Osteoblast (primary cell): ENCODE results near the gene ADK. TPM values are rescaled to one million over a fixed set of nuclear protein-coding genes. Genes with fewer than 3 reads are reported as not detected.
"Not testable (repeated sequence)": the region's sequence is repeated elsewhere in the genome, so short reads cannot be mapped to it uniquely, and the experiment has no call there.

Experiments used
- DNase-seq: peaks from one replicate; pipeline ENCODE4 v3.0.0; 2011; ENCODE audit warnings: low spot score, mixed read lengths; ENCODE audit not compliant: insufficient read length; ENCODE audit errors: missing footprints
- H2AFZ ChIP-seq: 2 replicates; pipeline ENCODE4 v1.6.0; 2011; ENCODE audit warnings: mild to moderate bottlenecking, low read length
- H3K27ac ChIP-seq: 2 replicates; pipeline ENCODE4 v1.5.1; 2011; ENCODE audit warnings: mild to moderate bottlenecking, low read depth, low read length, moderate library complexity
- H3K27me3 ChIP-seq: 2 replicates; pipeline ENCODE4 v1.6.0; 2012; ENCODE audit warnings: mild to moderate bottlenecking, control low read depth, inconsistent platforms, low read length, moderate library complexity; ENCODE audit not compliant: insufficient read depth
- H3K36me3 ChIP-seq: 2 replicates; pipeline ENCODE4 v1.5.1; 2011; ENCODE audit warnings: mild to moderate bottlenecking, low read length, control low read depth, moderate library complexity; ENCODE audit not compliant: insufficient read depth
- H3K4me1 ChIP-seq: 2 replicates; pipeline ENCODE4 v1.5.1; 2011; ENCODE audit warnings: mild to moderate bottlenecking, low read length, control low read depth, moderate library complexity; ENCODE audit not compliant: insufficient read depth
- H3K4me2 ChIP-seq: 2 replicates; pipeline ENCODE4 v1.6.0; 2011; ENCODE audit warnings: mild to moderate bottlenecking, low read length; ENCODE audit not compliant: insufficient read depth
- H3K4me3 ChIP-seq: fragments of 200-600 bp; sonication (generic); 3 replicates; pipeline ENCODE4 v1.5.1; 2012; ENCODE audit warnings: mild to moderate bottlenecking, low read length, inconsistent platforms; ENCODE audit not compliant: insufficient read depth
- H3K79me2 ChIP-seq: 2 replicates; pipeline ENCODE4 v1.6.0; 2012; ENCODE audit warnings: mild to moderate bottlenecking, low read length, control low read depth, inconsistent platforms; ENCODE audit not compliant: insufficient read depth
- H3K9me3 ChIP-seq: 2 replicates; pipeline ENCODE4 v1.5.1; 2011; ENCODE audit warnings: low read depth, low read length, control low read depth
- H4K20me1 ChIP-seq: 2 replicates; pipeline ENCODE4 v1.6.0; 2012; ENCODE audit warnings: mild to moderate bottlenecking, low read length, control low read depth; ENCODE audit not compliant: insufficient read depth
- total RNA-seq: library from RNA; depleted of rRNA; stranded (reverse); fragments of >200 nt; gene quantifications from 2 replicates; pipeline ENCODE4 v1.2.3, GENCODE V29; 2012
- TF ChIP-seq, protein P1 (sequence below): IDR thresholded peaks from 2 replicates; pipeline ENCODE4 v1.5.1; 2011; ENCODE audit warnings: mild to moderate bottlenecking, low read depth, low read length, moderate library complexity; ENCODE audit errors: extremely low read depth

ADK gene
- total RNA-seq, 1 donor, result 34.0 TPM

- Histone ChIP-seq H3K4me3 (no peak overlapping the region), H2AFZ (no peak overlapping the region), H3K9me3 (no peaks in the 10 kb centered on the region), H3K27ac (no peak overlapping the region), H3K4me1 (no peaks in the 10 kb centered on the region), H3K36me3 (no peaks in the 10 kb centered on the region), H3K4me2 (no peak overlapping the region), H4K20me1 (no peaks in the 10 kb centered on the region), H3K79me2 (no peaks in the 10 kb centered on the region), H3K27me3 (no peaks in the 10 kb centered on the region)
- TF ChIP-seq, protein P1, sequence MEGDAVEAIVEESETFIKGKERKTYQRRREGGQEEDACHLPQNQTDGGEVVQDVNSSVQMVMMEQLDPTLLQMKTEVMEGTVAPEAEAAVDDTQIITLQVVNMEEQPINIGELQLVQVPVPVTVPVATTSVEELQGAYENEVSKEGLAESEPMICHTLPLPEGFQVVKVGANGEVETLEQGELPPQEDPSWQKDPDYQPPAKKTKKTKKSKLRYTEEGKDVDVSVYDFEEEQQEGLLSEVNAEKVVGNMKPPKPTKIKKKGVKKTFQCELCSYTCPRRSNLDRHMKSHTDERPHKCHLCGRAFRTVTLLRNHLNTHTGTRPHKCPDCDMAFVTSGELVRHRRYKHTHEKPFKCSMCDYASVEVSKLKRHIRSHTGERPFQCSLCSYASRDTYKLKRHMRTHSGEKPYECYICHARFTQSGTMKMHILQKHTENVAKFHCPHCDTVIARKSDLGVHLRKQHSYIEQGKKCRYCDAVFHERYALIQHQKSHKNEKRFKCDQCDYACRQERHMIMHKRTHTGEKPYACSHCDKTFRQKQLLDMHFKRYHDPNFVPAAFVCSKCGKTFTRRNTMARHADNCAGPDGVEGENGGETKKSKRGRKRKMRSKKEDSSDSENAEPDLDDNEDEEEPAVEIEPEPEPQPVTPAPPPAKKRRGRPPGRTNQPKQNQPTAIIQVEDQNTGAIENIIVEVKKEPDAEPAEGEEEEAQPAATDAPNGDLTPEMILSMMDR, result no peak
- peak; percentile 25 for DNase-seq
These were observed 309.8 kb downstream of the ADK start for GRCh38 chr10:74460812-74461211.

- Histone ChIP-seq H4K20me1 (no peaks in the 10 kb centered on the region), H3K4me3 (no peak overlapping the region), H3K79me2 (no peaks in the 10 kb centered on the region), H3K4me2 (no peak overlapping the region), H3K27me3 (no peaks in the 10 kb centered on the region), H3K4me1 (no peaks in the 10 kb centered on the region), H3K36me3 (no peaks in the 10 kb centered on the region), H3K9me3 (peaks cover 2% of the 10 kb centered on the region), H2AFZ (no peak overlapping the region), H3K27ac (no peak overlapping the region)
- DNase-seq, result no peak
- TF ChIP-seq, protein P1, result no peak
These were observed 323.1 kb downstream of the ADK start for GRCh38 chr10:74474022-74474713.

GRCh38 chr10:74476162-74476706 is 325.2 kb downstream of the ADK start:
- H3K4me1 ChIP-seq, H3K4me3 ChIP-seq, DNase-seq, H3K9me3 ChIP-seq, H3K79me2 ChIP-seq, H2AFZ ChIP-seq, H3K4me2 ChIP-seq, H3K27me3 ChIP-seq, H3K36me3 ChIP-seq, H4K20me1 ChIP-seq, H3K27ac ChIP-seq: not testable (repeated sequence)

GRCh38 chr10:74480778-74481177 is 329.8 kb downstream of the ADK start:
- H3K4me1 ChIP-seq, result no peaks in the 10 kb centered on the region
- no peak for DNase-seq

More at GRCh38 chr10:74480778-74481177, 329.8 kb downstream of the ADK start:
- no peaks in the 10 kb centered on the region for H3K9me3 ChIP-seq
- no peak overlapping the region for H3K4me2 ChIP-seq
- no peaks in the 10 kb centered on the region for H3K79me2 ChIP-seq
- no peak overlapping the region for H2AFZ ChIP-seq
- H3K36me3 ChIP-seq, result no peaks in the 10 kb centered on the region
- no peak overlapping the region for H3K4me3 ChIP-seq
- TF ChIP-seq, protein P1, result no peak
- H3K27ac ChIP-seq, result no peak overlapping the region
- no peaks in the 10 kb centered on the region for H3K27me3 ChIP-seq
- no peaks in the 10 kb centered on the region for H4K20me1 ChIP-seq
